HepG2 (cell line): ENCODE results near the gene METAP1D. TPM values are rescaled to one million over a fixed set of nuclear protein-coding genes. Genes with fewer than 3 reads are reported as not detected.
A peak's percentile ranks its signal among the peaks of the same experiment; 100 is the strongest.

ENCODE experiments used
- BCLAF1 ChIP-seq: fragments of 450-650 bp; IDR thresholded peaks from 2 replicates; pipeline ENCODE4 v1.6.1; 2017; ENCODE audit warnings: mild to moderate bottlenecking
- FOXP4 ChIP-seq: sonication (generic); formaldehyde crosslinking; IDR thresholded peaks from 2 replicates; pipeline ENCODE4 v1.4.0; 2020; ENCODE audit warnings: missing genetic modification reagents
- GMEB2 ChIP-seq: IDR thresholded peaks from 2 replicates; pipeline ENCODE4 v1.6.1; 2016; ENCODE audit warnings: missing biosample characterization, missing genetic modification reagents, low read depth
- IRX3 ChIP-seq: sonication (generic); formaldehyde crosslinking; IDR thresholded peaks from 2 replicates; pipeline ENCODE4 v1.8.1; 2023; ENCODE audit warnings: mild to moderate bottlenecking, low read depth, missing genetic modification reagents, borderline replicate concordance
- KDM1A ChIP-seq: IDR thresholded peaks from 2 replicates; pipeline ENCODE4 v1.6.1; 2016; ENCODE audit warnings: missing compliant biosample characterization
- MED8 ChIP-seq: sonication (generic); formaldehyde crosslinking; IDR thresholded peaks from 2 replicates; pipeline ENCODE4 v1.8.1; 2023; ENCODE audit warnings: mild to moderate bottlenecking, missing genetic modification reagents; ENCODE audit not compliant: insufficient replicate concordance
- NFE2L2 ChIP-seq: fragments of 150-350 bp; IDR thresholded peaks from 2 replicates; pipeline ENCODE4 v1.6.1; 2014; ENCODE audit warnings: low read length
- PHF5A ChIP-seq: IDR thresholded peaks from one replicate; pipeline ENCODE4 v1.6.1; 2018; ENCODE audit warnings: low read depth, missing genetic modification reagents; ENCODE audit not compliant: unreplicated experiment
- RBFOX2 ChIP-seq: fragments of 200-400 bp; formaldehyde crosslinking; IDR thresholded peaks from 2 replicates; pipeline ENCODE4 v1.6.1; 2017; ENCODE audit warnings: low read depth, mild to moderate bottlenecking, low read length
- SP5 ChIP-seq: IDR thresholded peaks from 2 replicates; pipeline ENCODE4 v1.6.1; 2016; ENCODE audit warnings: low read depth, borderline replicate concordance
- SSRP1 ChIP-seq: IDR thresholded peaks from 2 replicates; pipeline ENCODE4 v1.6.1; 2016; ENCODE audit warnings: control low read depth
- TBP ChIP-seq: sonication (generic); formaldehyde crosslinking; IDR thresholded peaks from 2 replicates; pipeline ENCODE4 v1.5.0; 2020; ENCODE audit warnings: missing genetic modification reagents
- TERF1 ChIP-seq: sonication (generic); formaldehyde crosslinking; IDR thresholded peaks from 2 replicates; pipeline ENCODE4 v1.8.0; 2022; ENCODE audit warnings: mild to moderate bottlenecking, missing genetic modification reagents, moderate library complexity
- THAP8 ChIP-seq: sonication (generic); formaldehyde crosslinking; IDR thresholded peaks from 2 replicates; pipeline ENCODE4 v1.5.1; 2020; ENCODE audit warnings: missing genetic modification reagents, mild to moderate bottlenecking, borderline replicate concordance
- YEATS4 ChIP-seq: sonication (generic); formaldehyde crosslinking; IDR thresholded peaks from 2 replicates; pipeline ENCODE4 v1.4.0; 2020; ENCODE audit warnings: missing genetic modification reagents, borderline replicate concordance
- ZNF224 ChIP-seq: sonication (generic); formaldehyde crosslinking; IDR thresholded peaks from 2 replicates; pipeline ENCODE4 v1.5.0; 2020; ENCODE audit warnings: mild to moderate bottlenecking, missing genetic modification reagents
- ZNF24 ChIP-seq: fragments of 450-650 bp; IDR thresholded peaks from 2 replicates; pipeline ENCODE4 v1.6.1; 2017; ENCODE audit warnings: antibody characterized with exemption, mild to moderate bottlenecking
- ZNF547 ChIP-seq: sonication (generic); formaldehyde crosslinking; IDR thresholded peaks from 2 replicates; pipeline ENCODE4 v1.5.1; 2020; ENCODE audit warnings: mild to moderate bottlenecking, missing genetic modification reagents
- ZNF576 ChIP-seq: sonication (generic); formaldehyde crosslinking; IDR thresholded peaks from 2 replicates; pipeline ENCODE4 v1.4.0; 2020; ENCODE audit warnings: mild to moderate bottlenecking, missing genetic modification reagents
- ZSCAN21 ChIP-seq: sonication (generic); formaldehyde crosslinking; IDR thresholded peaks from 2 replicates; pipeline ENCODE4 v1.8.0; 2022; ENCODE audit warnings: mild to moderate bottlenecking, missing genetic modification reagents, moderate library complexity, borderline replicate concordance
- polyA plus RNA-seq, 8 experiments: library from polyadenylated mRNA; depleted of rRNA in 3 of 8; stranded (reverse) in 7 of 8; unstranded in 1 of 8; fragments of >200 nt; fragmentation: Illumina TruSeq in 4 of 8; extraction: Trizol in 4 of 8; gene quantifications; 2 replicates each; pipeline versions ENCODE4 v1.2.1 to v1.2.3, GENCODE V29; 2011 to 2016; ENCODE audit warnings: low read depth in 4 of 8, missing spikeins in 1 of 8, mixed read lengths in 1 of 8; ENCODE audit not compliant: insufficient read depth in 1 of 8
- total RNA-seq, 5 experiments: library from RNA; depleted of rRNA; stranded (reverse); fragments of >200 nt; fragmentation: Illumina TruSeq; extraction: Trizol; gene quantifications; 2 replicates each; pipeline ENCODE4 v1.2.3, GENCODE V29; 2016; ENCODE audit warnings: low read depth in 1 of 5

The METAP1D gene
- total and polyA plus RNA-seq, 2 of the 13 experiments (the other 11 are each of a cell fraction or from before 2014, with no cell fraction given) = 14.7 to 21.6 TPM

- TF ChIP-seq FOXP4 (CRISPR knock-in tag) = peak; percentile 60
- no peak for TF ChIP-seq ZNF224 (CRISPR knock-in tag)
- no peak for TF ChIP-seq PHF5A (CRISPR knock-in tag)
- TF ChIP-seq BCLAF1 = no peak
- TF ChIP-seq TBP = no peak
- TF ChIP-seq ZSCAN21 (CRISPR knock-in tag) = no peak
- TF ChIP-seq TERF1 (CRISPR knock-in tag) = 0 out of 2 replicates have a peak, but pooled peaks have one; percentile 25
- TF ChIP-seq MED8 = no peak
- no peak for TF ChIP-seq GMEB2 (CRISPR knock-in tag)
- no peak for TF ChIP-seq KDM1A (CRISPR knock-in tag)
- TF ChIP-seq NFE2L2 = no peak
- peak; percentile 70; the same call in 1 of the 2 replicates for TF ChIP-seq IRX3 (CRISPR knock-in tag)
- no peak for TF ChIP-seq ZNF24
- TF ChIP-seq YEATS4 = peak; percentile 91
- no peak; the same call in 1 of the 2 replicates for TF ChIP-seq ZNF547 (CRISPR knock-in tag)
- peak; percentile 63 for TF ChIP-seq RBFOX2
- TF ChIP-seq SSRP1 (CRISPR knock-in tag) = 0 out of 2 replicates have a peak, but pooled peaks have one; percentile 1
- TF ChIP-seq ZNF576 (CRISPR knock-in tag) = peak; percentile 80; the same call in 1 of the 2 replicates
- TF ChIP-seq SP5 (CRISPR knock-in tag) = peak; percentile 40; the same call in 1 of the 2 replicates
- TF ChIP-seq THAP8 = peak; percentile 81; the same call in 1 of the 2 replicates
Measured at GRCh38 chr2:172102391-172103359, 102.9 kb downstream of the METAP1D start, which contains the start of gene DLX2 (continued).
